Ishikawa (cell line): ENCODE results near the gene ACVR2A.

ENCODE experiments used
- CEBPB ChIP-seq: IDR thresholded peaks from 2 replicates; pipeline ENCODE4 v1.6.1; 2012
- CREB1 ChIP-seq: IDR thresholded peaks from 2 replicates; pipeline ENCODE4 v1.6.1; 2012; ENCODE audit warnings: low read depth
- EGR1 ChIP-seq: IDR thresholded peaks from 2 replicates; pipeline ENCODE4 v1.6.1; 2012
- EP300 ChIP-seq: IDR thresholded peaks from 2 replicates; pipeline ENCODE4 v1.6.1; 2012; ENCODE audit warnings: borderline replicate concordance
- FOXM1 ChIP-seq: IDR thresholded peaks from 2 replicates; pipeline ENCODE4 v1.6.1; 2012; ENCODE audit warnings: low read depth, borderline replicate concordance
- RAD21 ChIP-seq: IDR thresholded peaks from 2 replicates; pipeline ENCODE4 v1.6.1; 2012; ENCODE audit warnings: low read depth
- TAF1 ChIP-seq: IDR thresholded peaks from 2 replicates; pipeline ENCODE4 v1.6.1; 2012; ENCODE audit warnings: low read depth, mild to moderate bottlenecking
- TEAD4 ChIP-seq: IDR thresholded peaks from 2 replicates; pipeline ENCODE4 v1.6.1; 2012
- YY1 ChIP-seq: IDR thresholded peaks from 2 replicates; pipeline ENCODE4 v1.6.1; 2012; ENCODE audit warnings: low read depth
- ZBTB7A ChIP-seq: IDR thresholded peaks from 2 replicates; pipeline ENCODE4 v1.6.1; 2012; ENCODE audit warnings: low read depth
- TF ChIP-seq, protein P1 (sequence below): IDR thresholded peaks from 2 replicates; pipeline ENCODE4 v1.6.1; 2012
- TF ChIP-seq, protein P2 (sequence below): IDR thresholded peaks from 2 replicates; pipeline ENCODE4 v1.6.1; 2012
- TF ChIP-seq, protein P3 (sequence below): IDR thresholded peaks from 2 replicates; pipeline ENCODE4 v1.6.1; 2012; ENCODE audit warnings: low read depth, mild to moderate bottlenecking

- TF ChIP-seq, protein P1, sequence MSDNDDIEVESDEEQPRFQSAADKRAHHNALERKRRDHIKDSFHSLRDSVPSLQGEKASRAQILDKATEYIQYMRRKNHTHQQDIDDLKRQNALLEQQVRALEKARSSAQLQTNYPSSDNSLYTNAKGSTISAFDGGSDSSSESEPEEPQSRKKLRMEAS = no peak
- no peak for TF ChIP-seq RAD21
- TF ChIP-seq TAF1 = no peak
- no peak for TF ChIP-seq YY1
- no peak for TF ChIP-seq TEAD4
- no peak for TF ChIP-seq EP300
- no peak for TF ChIP-seq FOXM1
- TF ChIP-seq CEBPB = no peak
- TF ChIP-seq, protein P2, sequence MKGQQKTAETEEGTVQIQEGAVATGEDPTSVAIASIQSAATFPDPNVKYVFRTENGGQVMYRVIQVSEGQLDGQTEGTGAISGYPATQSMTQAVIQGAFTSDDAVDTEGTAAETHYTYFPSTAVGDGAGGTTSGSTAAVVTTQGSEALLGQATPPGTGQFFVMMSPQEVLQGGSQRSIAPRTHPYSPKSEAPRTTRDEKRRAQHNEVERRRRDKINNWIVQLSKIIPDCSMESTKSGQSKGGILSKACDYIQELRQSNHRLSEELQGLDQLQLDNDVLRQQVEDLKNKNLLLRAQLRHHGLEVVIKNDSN = no peak
- TF ChIP-seq, protein P3, sequence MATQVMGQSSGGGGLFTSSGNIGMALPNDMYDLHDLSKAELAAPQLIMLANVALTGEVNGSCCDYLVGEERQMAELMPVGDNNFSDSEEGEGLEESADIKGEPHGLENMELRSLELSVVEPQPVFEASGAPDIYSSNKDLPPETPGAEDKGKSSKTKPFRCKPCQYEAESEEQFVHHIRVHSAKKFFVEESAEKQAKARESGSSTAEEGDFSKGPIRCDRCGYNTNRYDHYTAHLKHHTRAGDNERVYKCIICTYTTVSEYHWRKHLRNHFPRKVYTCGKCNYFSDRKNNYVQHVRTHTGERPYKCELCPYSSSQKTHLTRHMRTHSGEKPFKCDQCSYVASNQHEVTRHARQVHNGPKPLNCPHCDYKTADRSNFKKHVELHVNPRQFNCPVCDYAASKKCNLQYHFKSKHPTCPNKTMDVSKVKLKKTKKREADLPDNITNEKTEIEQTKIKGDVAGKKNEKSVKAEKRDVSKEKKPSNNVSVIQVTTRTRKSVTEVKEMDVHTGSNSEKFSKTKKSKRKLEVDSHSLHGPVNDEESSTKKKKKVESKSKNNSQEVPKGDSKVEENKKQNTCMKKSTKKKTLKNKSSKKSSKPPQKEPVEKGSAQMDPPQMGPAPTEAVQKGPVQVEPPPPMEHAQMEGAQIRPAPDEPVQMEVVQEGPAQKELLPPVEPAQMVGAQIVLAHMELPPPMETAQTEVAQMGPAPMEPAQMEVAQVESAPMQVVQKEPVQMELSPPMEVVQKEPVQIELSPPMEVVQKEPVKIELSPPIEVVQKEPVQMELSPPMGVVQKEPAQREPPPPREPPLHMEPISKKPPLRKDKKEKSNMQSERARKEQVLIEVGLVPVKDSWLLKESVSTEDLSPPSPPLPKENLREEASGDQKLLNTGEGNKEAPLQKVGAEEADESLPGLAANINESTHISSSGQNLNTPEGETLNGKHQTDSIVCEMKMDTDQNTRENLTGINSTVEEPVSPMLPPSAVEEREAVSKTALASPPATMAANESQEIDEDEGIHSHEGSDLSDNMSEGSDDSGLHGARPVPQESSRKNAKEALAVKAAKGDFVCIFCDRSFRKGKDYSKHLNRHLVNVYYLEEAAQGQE = no peak
- no peak for TF ChIP-seq EGR1
- TF ChIP-seq ZBTB7A = no peak
- TF ChIP-seq CREB1 = no peak
Observed at GRCh38 chr2:147847746-147848391, 3.0 kb downstream of the ACVR2A start.
